ENCODE results near the gene TTLL5.
A peak's percentile ranks its signal among the peaks of the same experiment; 100 is the strongest.

The TTLL5 gene

DNA sequence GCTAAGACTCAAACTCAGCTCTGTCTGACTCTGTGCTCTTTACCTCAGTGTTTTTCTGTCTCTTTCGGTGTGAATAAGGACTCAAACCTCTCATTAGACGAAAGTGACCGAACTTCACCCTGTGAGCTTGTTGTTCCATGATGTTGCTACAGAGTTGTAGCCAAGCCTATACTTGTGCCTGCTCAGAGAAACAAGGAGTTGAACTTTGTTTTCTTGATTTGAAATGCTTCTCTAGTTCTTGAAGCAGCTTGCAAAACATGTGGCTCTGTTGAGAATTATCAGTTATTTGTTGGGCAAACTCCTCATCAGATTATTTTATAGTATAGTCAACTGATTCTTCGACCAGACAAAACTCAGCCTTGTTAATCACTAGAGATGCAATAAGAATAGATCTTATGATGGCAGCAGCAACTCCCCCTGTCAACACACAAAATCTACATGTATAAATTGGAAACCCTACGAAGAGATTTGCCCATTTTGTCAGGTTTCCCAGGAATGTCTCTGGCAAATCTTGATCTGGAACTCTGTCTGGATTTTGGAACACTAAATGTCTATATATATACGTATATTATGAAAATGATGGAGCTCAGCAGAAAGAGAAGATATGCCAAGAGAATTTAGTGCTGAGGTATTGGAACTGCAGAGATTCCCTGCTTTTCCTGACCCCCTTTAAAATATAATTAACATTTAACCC, 146.8 kb downstream of the TTLL5 start:
- TF ChIP-seq CTCF (IDR thresholded peaks at IDR 0.05; ENCODE audit: insufficient read depth, low read depth, low read length, missing control alignments): no peak
- no peak for DNase-seq (ENCODE audit: low read depth)
- no peak overlapping the region for H3K4me3 ChIP-seq (ENCODE audit: low read length)

- TF ChIP-seq CTCF (IDR thresholded peaks at IDR 0.05; ENCODE audit: insufficient read depth, low read depth, low read length, missing control alignments): no peak
- no peak for DNase-seq (ENCODE audit: low read depth)
- no peak overlapping the region for H3K4me3 ChIP-seq (ENCODE audit: low read length)
Observed at GRCh38 chr14:75811136-75811829, 150.2 kb downstream of the TTLL5 start.

DNA sequence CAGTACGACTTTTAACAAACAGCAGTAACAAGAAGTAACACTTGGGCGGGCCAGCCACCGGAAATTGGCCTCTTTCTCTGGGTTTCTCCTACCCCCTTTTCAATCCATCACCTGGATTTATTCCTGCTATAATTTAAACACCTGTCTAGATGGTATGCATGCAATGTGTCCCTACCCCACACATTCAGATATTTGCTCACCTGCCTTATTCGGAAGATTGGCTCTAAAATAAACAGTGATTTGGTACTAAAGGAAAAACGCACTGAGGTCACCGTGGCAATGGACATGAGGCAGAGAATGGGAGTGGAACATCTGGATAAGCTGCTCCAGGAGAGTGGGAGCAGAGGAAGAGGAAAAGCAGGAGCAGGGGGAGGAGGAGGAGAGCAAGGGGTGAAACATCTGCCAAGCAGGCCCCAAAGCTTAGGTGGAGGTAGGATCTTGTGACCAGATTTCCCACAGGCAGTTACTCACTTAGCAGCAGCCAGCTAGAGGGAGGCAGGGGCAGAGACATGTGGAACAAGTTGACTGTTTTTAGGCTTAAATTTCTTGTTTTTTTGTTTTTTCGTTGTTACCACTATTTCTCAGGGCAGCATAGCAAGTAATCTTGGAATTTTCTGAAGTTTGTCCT, 150.9 kb downstream of the TTLL5 start:
- TF ChIP-seq CTCF (IDR thresholded peaks at IDR 0.05; ENCODE audit: insufficient read depth, low read depth, low read length, missing control alignments): no peak
- no peak overlapping the region for H3K4me3 ChIP-seq (ENCODE audit: low read length)
- no peak for DNase-seq (ENCODE audit: low read depth)

DNA sequence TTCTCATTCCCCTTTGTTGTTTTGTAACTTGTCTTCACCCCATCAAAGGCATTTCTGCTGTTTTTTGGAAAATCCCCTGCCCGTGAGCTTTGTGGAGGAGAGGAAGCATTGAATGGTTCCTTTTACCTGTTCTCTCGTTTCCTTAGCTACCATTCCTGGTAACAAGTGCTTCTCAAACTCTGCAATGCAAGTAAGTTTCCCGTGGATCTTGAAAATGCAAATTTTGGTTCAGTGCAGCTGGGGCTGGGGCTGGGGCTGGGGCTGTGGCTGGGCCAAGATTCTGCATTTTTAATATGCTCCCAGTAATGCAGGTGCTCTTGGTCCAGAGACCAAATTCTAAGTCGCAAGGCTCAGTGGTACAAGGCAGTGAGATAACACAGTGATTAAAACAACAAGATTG, 151.6 kb downstream of the TTLL5 start:
- DNase-seq (ENCODE audit: low read depth): no peak
- no peak for TF ChIP-seq CTCF (IDR thresholded peaks at IDR 0.05; ENCODE audit: insufficient read depth, low read depth, low read length, missing control alignments)

DNA sequence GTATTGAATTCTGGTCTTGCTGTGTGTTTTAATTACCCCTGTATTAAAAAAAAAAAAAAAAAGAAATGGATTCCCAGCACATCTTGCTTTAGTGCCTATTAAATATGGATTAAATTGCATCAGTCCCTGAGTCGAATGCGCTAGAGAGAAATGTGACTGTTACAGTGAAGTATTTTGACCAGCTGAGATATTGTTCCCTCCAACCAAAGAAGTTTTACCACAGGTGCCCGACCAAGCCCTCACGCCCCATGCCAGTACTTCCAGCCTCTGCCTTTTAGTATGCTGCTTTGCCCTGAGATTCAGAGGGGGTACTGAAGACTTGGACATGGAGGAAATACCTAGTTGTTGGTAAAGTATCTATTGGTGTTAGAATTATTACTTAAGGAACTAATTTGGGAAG, 159.7 kb downstream of the TTLL5 start:
- H3K4me3 ChIP-seq (ENCODE audit: low read length): no peak overlapping the region
- TF ChIP-seq CTCF (IDR thresholded peaks at IDR 0.05; ENCODE audit: insufficient read depth, low read depth, low read length, missing control alignments): no peak
- DNase-seq (ENCODE audit: low read depth): no peak

More for the DNA sequence above, 151.6 kb downstream of the TTLL5 start:
- H3K4me3 ChIP-seq (ENCODE audit: low read length): no peak overlapping the region

GRCh38 chr14:75821831-75822521, 160.9 kb downstream of the TTLL5 start:
- no peak overlapping the region for H3K4me3 ChIP-seq (ENCODE audit: low read length)
- peak; percentile 31 for DNase-seq (ENCODE audit: low read depth)
- TF ChIP-seq CTCF (IDR thresholded peaks at IDR 0.05; ENCODE audit: insufficient read depth, low read depth, low read length, missing control alignments): no peak
